Measurements from ENCODE around the gene ZSCAN2.

DNA sequence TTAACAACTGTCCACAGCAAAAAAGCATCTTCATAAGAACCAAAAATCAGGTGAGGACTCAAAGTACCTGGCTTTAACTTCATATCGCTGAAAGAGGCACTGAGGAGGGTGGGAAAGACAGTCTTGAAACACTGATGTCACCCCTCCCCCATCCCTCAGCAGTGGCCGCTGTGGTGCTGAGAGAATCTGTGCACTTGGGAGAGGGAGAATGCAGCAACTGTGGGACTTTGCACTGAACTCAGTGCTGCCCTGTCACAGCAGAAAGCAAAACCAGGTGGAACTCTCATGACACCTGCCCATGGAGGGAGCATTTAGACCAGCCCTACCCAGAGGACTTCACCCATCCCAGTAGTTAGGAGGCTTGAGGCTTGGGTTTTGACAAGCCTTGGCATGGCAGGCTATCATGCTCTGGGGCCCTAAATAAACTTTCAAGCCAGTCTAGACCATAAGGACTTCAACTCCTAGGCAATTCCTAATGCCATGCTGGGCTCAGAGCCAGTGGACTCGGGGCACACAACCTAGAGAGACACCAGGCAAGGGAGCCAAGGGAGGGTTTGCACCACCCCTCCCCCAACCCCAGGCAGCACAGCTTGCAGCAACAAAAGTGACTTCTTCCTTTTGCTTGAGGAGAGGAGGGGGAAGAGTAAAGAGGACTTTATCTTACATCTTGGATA is 6.1 kb upstream of the ZSCAN2 start:
- no peak for TF ChIP-seq EZH2 (optimal IDR thresholded peaks at IDR 0.05; ENCODE audit: low read depth, low read length)
- TF ChIP-seq, protein P1, sequence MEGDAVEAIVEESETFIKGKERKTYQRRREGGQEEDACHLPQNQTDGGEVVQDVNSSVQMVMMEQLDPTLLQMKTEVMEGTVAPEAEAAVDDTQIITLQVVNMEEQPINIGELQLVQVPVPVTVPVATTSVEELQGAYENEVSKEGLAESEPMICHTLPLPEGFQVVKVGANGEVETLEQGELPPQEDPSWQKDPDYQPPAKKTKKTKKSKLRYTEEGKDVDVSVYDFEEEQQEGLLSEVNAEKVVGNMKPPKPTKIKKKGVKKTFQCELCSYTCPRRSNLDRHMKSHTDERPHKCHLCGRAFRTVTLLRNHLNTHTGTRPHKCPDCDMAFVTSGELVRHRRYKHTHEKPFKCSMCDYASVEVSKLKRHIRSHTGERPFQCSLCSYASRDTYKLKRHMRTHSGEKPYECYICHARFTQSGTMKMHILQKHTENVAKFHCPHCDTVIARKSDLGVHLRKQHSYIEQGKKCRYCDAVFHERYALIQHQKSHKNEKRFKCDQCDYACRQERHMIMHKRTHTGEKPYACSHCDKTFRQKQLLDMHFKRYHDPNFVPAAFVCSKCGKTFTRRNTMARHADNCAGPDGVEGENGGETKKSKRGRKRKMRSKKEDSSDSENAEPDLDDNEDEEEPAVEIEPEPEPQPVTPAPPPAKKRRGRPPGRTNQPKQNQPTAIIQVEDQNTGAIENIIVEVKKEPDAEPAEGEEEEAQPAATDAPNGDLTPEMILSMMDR (IDR thresholded peaks at IDR 0.05; ENCODE audit: low read length) = no peak

All from MM.1S (cell line).